OCI-LY1 (cell line): ENCODE measurements around the gene PKNOX2.

ENCODE experiments used
- EZH2 ChIP-seq: fragments of 200-600 bp; sonication (generic), shearing (Covaris generic); IDR thresholded peaks from 2 replicates; pipeline ENCODE4 v1.8.0; 2017; ENCODE audit warnings: borderline replicate concordance, mixed run types, mild to moderate bottlenecking, antibody characterized with exemption, low read length, moderate library complexity, mixed read lengths
- TF ChIP-seq, protein P1 (sequence below): fragments of 200-600 bp; sonication (generic), shearing (Covaris generic); IDR thresholded peaks from 2 replicates; pipeline ENCODE4 v1.5.1; 2017; ENCODE audit warnings: mild to moderate bottlenecking, antibody characterized with exemption, low read length, moderate library complexity, mixed read lengths

DNA sequence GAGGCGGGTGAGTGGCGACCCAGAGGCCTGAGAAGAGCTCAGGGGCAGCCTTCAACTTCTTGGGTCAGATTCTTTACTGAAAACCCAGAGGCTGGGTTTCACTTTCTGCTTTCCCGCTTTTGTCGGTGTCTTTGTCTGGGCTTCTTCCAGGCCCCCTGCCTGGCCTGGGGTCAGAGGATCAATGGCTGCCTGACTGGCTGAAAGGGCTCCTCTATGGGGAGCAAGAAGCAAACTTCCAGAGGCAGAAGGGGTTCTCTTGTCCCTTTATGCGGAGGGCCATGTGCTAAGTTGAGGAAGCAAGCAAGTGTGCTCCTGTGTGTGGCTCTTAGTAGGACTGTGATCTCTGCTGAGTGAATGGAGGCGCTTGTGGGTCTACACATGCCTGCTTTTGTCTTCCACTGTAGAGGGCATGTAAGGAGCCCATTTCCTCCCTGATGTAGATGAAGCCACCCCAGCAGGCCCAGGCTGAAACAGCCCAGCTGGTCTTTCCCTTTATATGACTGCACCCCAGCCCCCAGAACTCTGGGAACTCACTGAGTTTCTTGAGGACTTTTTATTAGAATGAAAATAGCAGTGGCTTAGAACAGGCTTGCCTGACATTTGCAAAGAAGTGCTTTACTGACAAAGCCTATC lies 1.0 kb upstream of the PKNOX2 start:
- TF ChIP-seq EZH2 = no peak
- TF ChIP-seq, protein P1, sequence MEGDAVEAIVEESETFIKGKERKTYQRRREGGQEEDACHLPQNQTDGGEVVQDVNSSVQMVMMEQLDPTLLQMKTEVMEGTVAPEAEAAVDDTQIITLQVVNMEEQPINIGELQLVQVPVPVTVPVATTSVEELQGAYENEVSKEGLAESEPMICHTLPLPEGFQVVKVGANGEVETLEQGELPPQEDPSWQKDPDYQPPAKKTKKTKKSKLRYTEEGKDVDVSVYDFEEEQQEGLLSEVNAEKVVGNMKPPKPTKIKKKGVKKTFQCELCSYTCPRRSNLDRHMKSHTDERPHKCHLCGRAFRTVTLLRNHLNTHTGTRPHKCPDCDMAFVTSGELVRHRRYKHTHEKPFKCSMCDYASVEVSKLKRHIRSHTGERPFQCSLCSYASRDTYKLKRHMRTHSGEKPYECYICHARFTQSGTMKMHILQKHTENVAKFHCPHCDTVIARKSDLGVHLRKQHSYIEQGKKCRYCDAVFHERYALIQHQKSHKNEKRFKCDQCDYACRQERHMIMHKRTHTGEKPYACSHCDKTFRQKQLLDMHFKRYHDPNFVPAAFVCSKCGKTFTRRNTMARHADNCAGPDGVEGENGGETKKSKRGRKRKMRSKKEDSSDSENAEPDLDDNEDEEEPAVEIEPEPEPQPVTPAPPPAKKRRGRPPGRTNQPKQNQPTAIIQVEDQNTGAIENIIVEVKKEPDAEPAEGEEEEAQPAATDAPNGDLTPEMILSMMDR = no peak
